Duodenal mucosa (tissue), 2 donors: ENCODE data around the gene KCNN1.
"Not testable (repeated sequence)": the region's sequence is repeated elsewhere in the genome, so short reads cannot be mapped to it uniquely, and the experiment has no call there.

ENCODE experiments used
- H3K27ac ChIP-seq: one replicate; pipeline ENCODE4 v1.7.0; 2013; ENCODE audit warnings: low read depth, low read length
- H3K27me3 ChIP-seq, 2 donors: one replicate each; pipeline ENCODE4 v1.7.0; 2013; ENCODE audit warnings: low read length in 2 of 2, control low read depth in 1 of 2; ENCODE audit not compliant: insufficient read depth in 2 of 2, control insufficient read depth in 1 of 2
- H3K36me3 ChIP-seq, 2 donors: one replicate each; pipeline ENCODE4 v1.7.0; 2013; ENCODE audit warnings: low read length in 2 of 2, control low read depth in 1 of 2; ENCODE audit not compliant: insufficient read depth in 2 of 2, control insufficient read depth in 1 of 2
- H3K4me1 ChIP-seq, 2 donors: one replicate each; pipeline ENCODE4 v1.7.0; 2013; ENCODE audit warnings: low read length in 2 of 2, control low read depth in 1 of 2; ENCODE audit not compliant: insufficient read depth in 2 of 2, control insufficient read depth in 1 of 2
- H3K4me3 ChIP-seq, 2 donors: one replicate each; pipeline ENCODE4 v1.7.0; 2013; ENCODE audit warnings: low read length in 2 of 2, low read depth in 1 of 2
- H3K9ac ChIP-seq, 2 donors: one replicate each; pipeline ENCODE4 v1.7.0; 2013; ENCODE audit warnings: low read length in 2 of 2, low read depth in 1 of 2
- H3K9me3 ChIP-seq, 2 donors: one replicate each; pipeline ENCODE4 v1.7.0; 2013; ENCODE audit warnings: low read length in 2 of 2, control low read depth in 1 of 2; ENCODE audit not compliant: control insufficient read depth in 1 of 2

KCNN1 gene

GRCh38 chr19:18000915-18001776 is 34.2 kb downstream of the KCNN1 start:
- peaks cover 4 to 6% of the 10 kb centered on the region in 2 donors for H3K4me1 ChIP-seq
- peak overlapping the region; percentile 56 for H3K27ac ChIP-seq
- H3K4me3 ChIP-seq: peak overlapping the region; percentile 64 to 74
- no peaks in the 10 kb centered on the region for H3K27me3 ChIP-seq
- H3K9ac ChIP-seq: peak overlapping the region; percentile 69 to 73
- no peaks in the 10 kb centered on the region for H3K9me3 ChIP-seq
- H3K36me3 ChIP-seq: no peaks in the 10 kb centered on the region

GRCh38 chr19:18001777-18002345 is 35.0 kb downstream of the KCNN1 start:
- Histone ChIP-seq H3K27ac (peak overlapping the region; percentile 56), H3K36me3 (no peaks in the 10 kb centered on the region), H3K4me3 (peak overlapping the region; percentile 64 to 74), H3K9me3 (no peaks in the 10 kb centered on the region), H3K27me3 (no peaks in the 10 kb centered on the region), H3K9ac (peak overlapping the region; percentile 69 to 73), H3K4me1 (peaks cover 4 to 6% of the 10 kb centered on the region in 2 donors)

GRCh38 chr19:18002347-18002850 is 35.5 kb downstream of the KCNN1 start:
- H3K36me3 ChIP-seq: no peaks in the 10 kb centered on the region
- peak overlapping the region; percentile 64 to 74 for H3K4me3 ChIP-seq
- no peaks in the 10 kb centered on the region for H3K9me3 ChIP-seq
- H3K27me3 ChIP-seq: no peaks in the 10 kb centered on the region
- no peak overlapping the region for H3K27ac ChIP-seq
- peak overlapping the region; percentile 69 to 73 for H3K9ac ChIP-seq
- H3K4me1 ChIP-seq: peaks cover 8 to 10% of the 10 kb centered on the region in 2 donors

- Histone ChIP-seq H3K4me1 (peaks cover 17 to 22% of the 10 kb centered on the region in 2 donors), H3K36me3 (peaks cover 15 to 20% of the 10 kb centered on the region in 2 donors)
- H3K9me3 ChIP-seq, H3K27me3 ChIP-seq, H3K9ac ChIP-seq, H3K4me3 ChIP-seq, H3K27ac ChIP-seq: not testable (repeated sequence)
Observed at GRCh38 chr19:18005750-18006149, 38.8 kb downstream of the KCNN1 start.

DNA sequence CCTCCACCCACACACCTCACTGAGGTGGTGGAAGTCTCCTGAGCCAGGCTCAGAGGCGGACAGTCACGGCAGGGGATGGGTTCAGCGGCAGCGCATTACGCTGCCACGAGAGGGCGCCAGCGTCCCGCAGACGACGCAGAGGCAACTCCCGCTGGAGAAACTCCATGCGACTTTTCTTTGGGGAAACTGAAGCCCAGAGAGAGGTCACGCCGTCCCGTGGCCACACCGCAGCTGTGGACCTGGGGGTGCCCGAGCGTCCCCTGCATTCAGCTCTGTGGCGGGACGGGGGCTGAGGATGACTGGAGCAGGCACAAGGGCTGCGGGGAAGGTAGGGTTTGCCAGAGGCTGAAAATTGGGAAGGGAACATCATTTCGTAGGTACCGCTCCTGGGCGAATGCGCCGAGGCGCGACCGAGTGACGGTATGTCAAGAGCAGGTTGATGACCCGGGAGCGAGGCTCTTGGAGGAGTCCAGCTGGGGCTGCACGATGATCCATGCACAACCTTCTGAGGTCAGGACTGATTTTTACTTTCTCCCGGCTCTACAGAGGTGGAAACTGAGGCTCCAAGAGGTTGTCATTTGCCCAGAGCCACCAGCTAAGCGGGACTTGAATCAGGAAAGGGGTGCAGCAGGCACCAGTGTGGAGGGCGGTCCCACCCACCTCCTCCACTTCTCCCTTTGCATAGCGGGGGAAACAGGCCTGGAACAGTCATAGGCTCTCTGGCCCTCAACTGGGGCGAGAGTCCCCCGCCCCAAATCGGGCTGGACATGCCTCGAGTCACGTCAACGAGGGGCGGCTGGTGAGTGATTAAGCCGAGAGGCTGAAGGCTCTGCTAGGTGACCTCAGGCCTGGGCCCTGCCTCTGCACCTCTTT is 40.4 kb downstream of the KCNN1 start:
- Histone ChIP-seq H3K36me3 (peaks cover 22 to 23% of the 10 kb centered on the region in 2 donors), H3K27me3 (no peaks in the 10 kb centered on the region), H3K4me3 (peak overlapping the region; percentile 67 to 79), H3K27ac (peak overlapping the region; percentile 73), H3K4me1 (peaks cover 13 to 16% of the 10 kb centered on the region in 2 donors), H3K9me3 (no peaks in the 10 kb centered on the region), H3K9ac (peak overlapping the region; percentile 59 to 76)

DNA sequence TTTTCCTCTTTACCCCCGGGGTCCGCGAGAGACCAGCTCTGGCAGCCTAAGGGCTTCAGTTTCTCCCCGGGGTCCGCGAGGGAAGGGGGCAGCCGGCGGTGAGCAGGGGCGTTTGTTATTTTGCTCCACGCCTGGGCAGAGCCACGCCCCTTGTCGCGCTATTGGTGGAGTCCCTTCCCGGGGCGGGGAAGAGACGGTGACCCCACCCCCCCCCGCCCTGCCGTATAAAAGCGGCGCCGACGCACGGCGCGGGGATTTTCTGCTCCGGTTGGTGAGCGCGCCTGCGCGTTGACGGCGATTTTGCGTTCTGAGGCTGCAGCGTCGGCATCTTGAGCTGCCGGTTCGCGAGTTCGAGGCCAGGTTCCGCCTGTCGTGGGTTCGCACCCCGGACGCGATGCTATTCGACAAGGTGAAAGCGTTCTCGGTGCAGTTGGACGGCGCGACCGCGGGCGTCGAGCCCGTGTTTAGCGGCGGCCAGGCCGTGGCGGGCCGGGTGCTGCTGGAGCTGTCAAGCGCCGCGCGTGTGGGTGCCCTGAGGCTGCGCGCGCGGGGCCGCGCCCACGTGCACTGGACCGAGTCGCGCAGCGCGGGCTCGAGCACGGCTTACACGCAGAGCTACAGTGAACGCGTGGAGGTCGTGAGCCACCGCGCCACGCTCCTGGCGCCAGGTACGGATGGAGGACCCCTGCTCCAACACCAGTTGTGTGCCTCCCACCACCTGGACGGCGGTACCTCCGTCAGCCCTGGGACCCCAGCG is 41.2 kb downstream of the KCNN1 start, which contains the start of gene ARRDC2:
ARRDC2 (plus strand) TSS at position 254 of the 757 bp plus-strand sequence; CDS start at position 395, 141 bp downstream.
- H3K4me3 ChIP-seq: peak within 1 kb of the TSS; percentile 67 to 79
- H3K36me3 ChIP-seq: peaks cover 22 to 31% of the 10 kb centered on the region in 2 donors
- H3K9me3 ChIP-seq: no peaks in the 10 kb centered on the region
- H3K4me1 ChIP-seq: peaks cover 13 to 16% of the 10 kb centered on the region in 2 donors
- H3K27ac ChIP-seq: peak within 1 kb of the TSS; percentile 73
- peak within 1 kb of the TSS; percentile 59 to 76 for H3K9ac ChIP-seq
- no peaks in the 10 kb centered on the region for H3K27me3 ChIP-seq

DNA sequence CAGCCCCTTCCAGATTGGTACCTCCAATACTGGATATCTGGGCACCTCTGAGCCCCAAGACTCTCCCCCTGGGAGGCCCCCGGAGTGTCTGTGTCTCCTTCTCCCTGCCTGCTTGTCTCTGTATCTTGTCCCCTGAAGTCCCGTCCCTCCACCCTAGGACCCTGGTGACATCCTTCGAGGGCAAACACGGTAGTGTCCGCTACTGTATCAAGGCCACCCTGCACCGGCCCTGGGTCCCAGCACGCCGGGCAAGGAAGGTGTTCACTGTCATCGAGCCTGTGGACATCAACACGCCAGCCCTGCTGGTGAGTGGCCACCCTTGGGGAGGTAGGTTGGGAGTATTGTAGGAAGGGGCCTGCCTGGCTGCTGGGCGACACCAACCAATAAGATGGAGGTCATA is 41.9 kb downstream of the KCNN1 start:
- Histone ChIP-seq H3K9me3 (no peaks in the 10 kb centered on the region), H3K9ac (peak overlapping the region; percentile 26 to 48), H3K27me3 (no peaks in the 10 kb centered on the region), H3K4me3 (peak overlapping the region; percentile 44 to 64), H3K4me1 (peaks cover 13 to 16% of the 10 kb centered on the region in 2 donors), H3K36me3 (peaks cover 22 to 39% of the 10 kb centered on the region in 2 donors), H3K27ac (no peak overlapping the region)

- H3K4me1 ChIP-seq: peaks cover 13 to 16% of the 10 kb centered on the region in 2 donors
- peak overlapping the region; percentile 44 to 64 for H3K4me3 ChIP-seq
- H3K9me3 ChIP-seq: no peaks in the 10 kb centered on the region
- H3K9ac ChIP-seq: peak overlapping the region; percentile 26 to 48
- no peaks in the 10 kb centered on the region for H3K27me3 ChIP-seq
- peaks cover 22 to 39% of the 10 kb centered on the region in 2 donors for H3K36me3 ChIP-seq
- H3K27ac ChIP-seq: peak overlapping the region; percentile 32
Observed at GRCh38 chr19:18009412-18010066, 42.6 kb downstream of the KCNN1 start.

- Histone ChIP-seq H3K36me3 (peaks cover 22 to 42% of the 10 kb centered on the region in 2 donors), H3K27me3 (no peaks in the 10 kb centered on the region), H3K27ac (peak overlapping the region; percentile 32), H3K9ac (no peak overlapping the region), H3K4me1 (peaks cover 13 to 17% of the 10 kb centered on the region in 2 donors), H3K4me3 (no peak overlapping the region), H3K9me3 (no peaks in the 10 kb centered on the region)
Observed at GRCh38 chr19:18010149-18010548, 43.2 kb downstream of the KCNN1 start.
